ENCODE measurements around the gene FAM227A.

Gene FAM227A

DNA sequence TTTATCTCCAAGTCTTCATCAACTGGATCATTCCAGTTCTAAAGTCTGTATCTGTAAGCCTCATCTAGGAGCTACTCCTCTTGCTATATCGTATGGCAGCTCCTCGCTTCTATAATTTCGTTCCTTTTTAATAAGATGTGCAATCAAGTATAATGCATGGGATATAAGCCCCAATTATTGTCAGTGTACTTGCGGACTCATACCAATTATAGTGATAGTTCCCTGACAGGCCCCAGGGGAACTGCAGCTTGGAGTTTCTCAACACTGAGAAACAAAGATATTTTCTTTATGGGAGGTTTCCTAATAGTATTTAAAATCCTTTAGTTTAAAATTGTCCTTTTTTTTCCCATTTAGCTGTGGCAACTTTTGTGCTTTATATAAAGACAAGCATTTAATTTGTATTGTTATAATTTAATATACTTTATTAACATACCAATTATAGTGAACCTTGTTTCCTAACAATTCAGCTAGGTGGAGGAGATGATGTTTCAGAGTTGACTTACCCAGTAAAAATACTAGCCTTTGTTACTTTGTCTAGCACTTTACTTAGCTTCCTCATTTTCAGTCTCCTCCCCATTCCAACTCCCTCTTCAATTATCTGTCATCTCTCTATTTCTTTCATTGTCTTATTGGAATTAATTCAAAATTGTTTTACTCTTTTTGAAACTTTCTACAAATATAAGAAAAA, 124.8 kb downstream of the FAM227A start:
- no peak for DNase-seq
